ENCODE measurements around the gene DNAAF1.

GRCh38 chr16:84105301-84105815 is 39.8 kb upstream of the DNAAF1 start:
- TF ChIP-seq CHD2 (IDR thresholded peaks at IDR 0.05; ENCODE audit: low read length, partially characterized antibody): no peak
- no peak for TF ChIP-seq FOXS1 (CRISPR knock-in tag; IDR thresholded peaks at IDR 0.05)

All from A549 (cell line).